Purkinje cell (primary cell): Measurements from ENCODE around the gene TMEM116. TPM values are rescaled to one million over a fixed set of nuclear protein-coding genes. Genes with fewer than 3 reads are reported as not detected.

Experiments
- polyA plus RNA-seq: library from polyadenylated mRNA; unstranded; fragments of >200 nt; fragmentation: Nextera tagmentation; gene quantifications from 2 replicates; pipeline ENCODE4 v1.2.1, GENCODE V29; 2014

TMEM116 gene
- 30.0 and 32.1 TPM in 2 replicates for polyA plus RNA-seq

DNA sequence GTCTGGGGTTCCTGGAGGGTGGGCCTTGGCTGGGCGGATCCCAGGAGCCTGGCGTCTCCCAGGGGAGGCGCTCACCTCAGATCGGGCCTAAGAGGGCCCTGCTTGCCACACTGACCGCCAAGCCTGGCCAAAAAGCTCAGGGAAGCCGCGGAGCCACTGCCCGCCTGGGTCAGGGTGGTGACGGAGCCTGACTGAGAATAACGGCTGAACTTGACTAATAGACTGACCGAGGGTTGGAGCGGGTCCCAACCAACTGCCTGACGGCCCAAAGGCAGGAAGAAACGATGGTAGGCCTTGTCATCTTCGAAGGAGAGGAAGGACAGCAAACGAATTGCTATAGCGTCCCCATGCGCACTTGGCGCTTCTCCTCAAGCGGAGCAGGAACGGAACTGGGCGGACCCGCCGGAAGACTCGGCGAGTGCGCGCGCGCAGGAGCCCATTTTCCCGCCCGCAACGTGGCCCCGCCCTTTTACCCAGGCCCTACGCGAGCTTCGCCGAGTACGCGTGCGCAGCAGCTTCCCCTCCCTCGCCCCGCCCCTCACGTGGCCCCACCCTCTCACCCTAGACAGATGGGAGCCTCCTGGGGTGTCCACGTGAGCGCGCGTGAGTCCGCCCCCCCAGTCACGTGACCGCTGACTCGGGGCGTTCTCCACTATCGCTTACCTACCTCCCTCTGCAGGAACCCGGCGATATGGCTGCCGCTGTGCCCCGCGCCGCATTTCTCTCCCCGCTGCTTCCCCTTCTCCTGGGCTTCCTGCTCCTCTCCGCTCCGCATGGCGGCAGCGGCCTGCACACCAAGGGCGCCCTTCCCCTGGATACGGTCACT is at the start of gene TMEM116, which contains the start of gene ERP29:
Gene TMEM116, minus strand, starts transcription at position 391 of the 826 bp plus-strand sequence. CDS start 7,895 bp downstream, outside the sequence.
Gene ERP29, plus strand, starts transcription at position 652 of the 826 bp plus-strand sequence. Its CDS starts 40 bp downstream, at position 692.

Other genes with a start within 250 kb of the TMEM116 start
- gene ALDH2, start 246.2 kb downstream of the TMEM116 start, polyA plus RNA-seq = 31.5 and 43.6 TPM in 2 replicates
- gene MAPKAPK5, start 170.9 kb downstream of the TMEM116 start, polyA plus RNA-seq = 8.4 and 8.6 TPM in 2 replicates
- 132 and 177 TPM in 2 replicates for gene ERP29, start 261 bp upstream of the TMEM116 start, polyA plus RNA-seq
- 19.0 and 30.7 TPM in 2 replicates for gene NAA25, start 95.6 kb upstream of the TMEM116 start, polyA plus RNA-seq
- 1.2 and 5.1 TPM in 2 replicates for gene TRAFD1, start 112.4 kb upstream of the TMEM116 start, polyA plus RNA-seq